ENCODE measurements around the gene SBNO2.
A peak's percentile ranks its signal among the peaks of the same experiment; 100 is the strongest.
"Not testable (repeated sequence)": the region's sequence is repeated elsewhere in the genome, so short reads cannot be mapped to it uniquely, and the experiment has no call there.

Gene SBNO2

GRCh38 chr19:1205114-1206099, 31.3 kb upstream of the SBNO2 start, which contains the start of gene STK11:
TSS of gene STK11 (plus strand) at chr19:1205778. CDS start at chr19:1206914, 1,136 bp downstream.
- peak within 1 kb of the TSS; percentile 98 for H3K4me3 ChIP-seq (ENCODE audit: low read depth, low read length)
- H3K9ac ChIP-seq (ENCODE audit: low read length) = peak within 1 kb of the TSS; percentile 91
- H3K36me3 ChIP-seq (ENCODE audit: control insufficient read depth, insufficient read depth, low read length) = peaks cover 7% of the 10 kb centered on the region
- no peaks in the 10 kb centered on the region for H3K9me3 ChIP-seq (ENCODE audit: control insufficient read depth, insufficient read depth, low read depth, low read length)
- peak within 1 kb of the TSS; percentile 85 for H3K27ac ChIP-seq (ENCODE audit: low read depth, low read length)
- H3K4me1 ChIP-seq (ENCODE audit: control insufficient read depth, insufficient read depth, low read length) = peaks cover 13% of the 10 kb centered on the region
- no peaks in the 10 kb centered on the region for H3K27me3 ChIP-seq (ENCODE audit: control insufficient read depth, insufficient read depth, low read length)

- H3K36me3 ChIP-seq (ENCODE audit: control insufficient read depth, insufficient read depth, low read length); H3K9me3 ChIP-seq (ENCODE audit: control insufficient read depth, insufficient read depth, low read depth, low read length); H3K4me3 ChIP-seq (ENCODE audit: low read depth, low read length); H3K4me1 ChIP-seq (ENCODE audit: control insufficient read depth, insufficient read depth, low read length); H3K9ac ChIP-seq (ENCODE audit: low read length); H3K27me3 ChIP-seq (ENCODE audit: control insufficient read depth, insufficient read depth, low read length); H3K27ac ChIP-seq (ENCODE audit: low read depth, low read length): not testable (repeated sequence)
These were observed 26.5 kb upstream of the SBNO2 start for GRCh38 chr19:1200614-1201013.

- Histone ChIP-seq H3K27ac (ENCODE audit: low read depth, low read length) (no peak overlapping the region), H3K4me1 (ENCODE audit: control insufficient read depth, insufficient read depth, low read length) (no peaks in the 10 kb centered on the region), H3K4me3 (ENCODE audit: low read depth, low read length) (no peak overlapping the region), H3K36me3 (ENCODE audit: control insufficient read depth, insufficient read depth, low read length) (no peaks in the 10 kb centered on the region), H3K9ac (ENCODE audit: low read length) (no peak overlapping the region), H3K27me3 (ENCODE audit: control insufficient read depth, insufficient read depth, low read length) (no peaks in the 10 kb centered on the region), H3K9me3 (ENCODE audit: control insufficient read depth, insufficient read depth, low read depth, low read length) (no peaks in the 10 kb centered on the region)
These were observed 25.5 kb upstream of the SBNO2 start for GRCh38 chr19:1199531-1199930.

GRCh38 chr19:1189419-1189818, 15.4 kb upstream of the SBNO2 start:
- Histone ChIP-seq H3K27me3 (ENCODE audit: control insufficient read depth, insufficient read depth, low read length) (no peaks in the 10 kb centered on the region), H3K4me3 (ENCODE audit: low read depth, low read length) (no peak overlapping the region), H3K27ac (ENCODE audit: low read depth, low read length) (no peak overlapping the region; the same call in 1 of the 2 replicates), H3K9me3 (ENCODE audit: control insufficient read depth, insufficient read depth, low read depth, low read length) (no peaks in the 10 kb centered on the region), H3K36me3 (ENCODE audit: control insufficient read depth, insufficient read depth, low read length) (no peaks in the 10 kb centered on the region), H3K4me1 (ENCODE audit: control insufficient read depth, insufficient read depth, low read length) (peaks cover 3% of the 10 kb centered on the region; the same call in 1 of the 2 replicates), H3K9ac (ENCODE audit: low read length) (peak overlapping the region; percentile 18)

GRCh38 chr19:1183543-1184172, 9.6 kb upstream of the SBNO2 start:
- peaks cover 21% of the 10 kb centered on the region for H3K4me1 ChIP-seq (ENCODE audit: control insufficient read depth, insufficient read depth, low read length)
- H3K9ac ChIP-seq (ENCODE audit: low read length) = peak overlapping the region; percentile 3
- H3K27me3 ChIP-seq (ENCODE audit: control insufficient read depth, insufficient read depth, low read length) = no peaks in the 10 kb centered on the region
- no peak overlapping the region for H3K4me3 ChIP-seq (ENCODE audit: low read depth, low read length)
- no peaks in the 10 kb centered on the region for H3K36me3 ChIP-seq (ENCODE audit: control insufficient read depth, insufficient read depth, low read length)
- H3K27ac ChIP-seq (ENCODE audit: low read depth, low read length) = peak overlapping the region; percentile 55; the same call in 1 of the 2 replicates
- H3K9me3 ChIP-seq (ENCODE audit: control insufficient read depth, insufficient read depth, low read depth, low read length) = no peaks in the 10 kb centered on the region

GRCh38 chr19:1182727-1183126, 8.7 kb upstream of the SBNO2 start:
- Histone ChIP-seq H3K4me3 (ENCODE audit: low read depth, low read length) (no peak overlapping the region), H3K27me3 (ENCODE audit: control insufficient read depth, insufficient read depth, low read length) (no peaks in the 10 kb centered on the region), H3K36me3 (ENCODE audit: control insufficient read depth, insufficient read depth, low read length) (no peaks in the 10 kb centered on the region), H3K9me3 (ENCODE audit: control insufficient read depth, insufficient read depth, low read depth, low read length) (no peaks in the 10 kb centered on the region), H3K9ac (ENCODE audit: low read length) (no peak overlapping the region), H3K4me1 (ENCODE audit: control insufficient read depth, insufficient read depth, low read length) (peaks cover 21% of the 10 kb centered on the region), H3K27ac (ENCODE audit: low read depth, low read length) (no peak overlapping the region)

- Histone ChIP-seq H3K9ac (ENCODE audit: low read length) (peak overlapping the region; percentile 12), H3K4me1 (ENCODE audit: control insufficient read depth, insufficient read depth, low read length) (peaks cover 21% of the 10 kb centered on the region), H3K9me3 (ENCODE audit: control insufficient read depth, insufficient read depth, low read depth, low read length) (no peaks in the 10 kb centered on the region), H3K4me3 (ENCODE audit: low read depth, low read length) (no peak overlapping the region), H3K27ac (ENCODE audit: low read depth, low read length) (no peak overlapping the region), H3K36me3 (ENCODE audit: control insufficient read depth, insufficient read depth, low read length) (no peaks in the 10 kb centered on the region), H3K27me3 (ENCODE audit: control insufficient read depth, insufficient read depth, low read length) (no peaks in the 10 kb centered on the region)
These were observed 8.0 kb upstream of the SBNO2 start for GRCh38 chr19:1182068-1182467.

- no peak overlapping the region for H3K27ac ChIP-seq (ENCODE audit: low read depth, low read length)
- no peak overlapping the region for H3K4me3 ChIP-seq (ENCODE audit: low read depth, low read length)
- H3K9me3 ChIP-seq (ENCODE audit: control insufficient read depth, insufficient read depth, low read depth, low read length) = no peaks in the 10 kb centered on the region
- H3K4me1 ChIP-seq (ENCODE audit: control insufficient read depth, insufficient read depth, low read length) = peaks cover 21% of the 10 kb centered on the region
- H3K27me3 ChIP-seq (ENCODE audit: control insufficient read depth, insufficient read depth, low read length) = no peaks in the 10 kb centered on the region
- no peaks in the 10 kb centered on the region for H3K36me3 ChIP-seq (ENCODE audit: control insufficient read depth, insufficient read depth, low read length)
- peak overlapping the region; percentile 12 for H3K9ac ChIP-seq (ENCODE audit: low read length)
These were observed 7.5 kb upstream of the SBNO2 start for GRCh38 chr19:1181606-1182005.

- no peak overlapping the region for H3K27ac ChIP-seq (ENCODE audit: low read depth, low read length)
- H3K27me3 ChIP-seq (ENCODE audit: control insufficient read depth, insufficient read depth, low read length) = no peaks in the 10 kb centered on the region
- H3K9me3 ChIP-seq (ENCODE audit: control insufficient read depth, insufficient read depth, low read depth, low read length) = no peaks in the 10 kb centered on the region
- H3K4me3 ChIP-seq (ENCODE audit: low read depth, low read length) = no peak overlapping the region
- no peaks in the 10 kb centered on the region for H3K36me3 ChIP-seq (ENCODE audit: control insufficient read depth, insufficient read depth, low read length)
- peak overlapping the region; percentile 29 for H3K9ac ChIP-seq (ENCODE audit: low read length)
- peaks cover 15% of the 10 kb centered on the region for H3K4me1 ChIP-seq (ENCODE audit: control insufficient read depth, insufficient read depth, low read length)
These were observed 3.5 kb upstream of the SBNO2 start for GRCh38 chr19:1177322-1178114.

- H3K9ac ChIP-seq (ENCODE audit: low read length) = peak overlapping the region; percentile 75
- no peaks in the 10 kb centered on the region for H3K9me3 ChIP-seq (ENCODE audit: control insufficient read depth, insufficient read depth, low read depth, low read length)
- H3K4me1 ChIP-seq (ENCODE audit: control insufficient read depth, insufficient read depth, low read length) = peaks cover 42% of the 10 kb centered on the region
- H3K27ac ChIP-seq (ENCODE audit: low read depth, low read length) = peak overlapping the region; percentile 42; the same call in 1 of the 2 replicates
- H3K4me3 ChIP-seq (ENCODE audit: low read depth, low read length) = peak overlapping the region; percentile 93
- H3K27me3 ChIP-seq (ENCODE audit: control insufficient read depth, insufficient read depth, low read length) = no peaks in the 10 kb centered on the region
- no peaks in the 10 kb centered on the region for H3K36me3 ChIP-seq (ENCODE audit: control insufficient read depth, insufficient read depth, low read length)
These were observed 766 bp downstream of the SBNO2 start for GRCh38 chr19:1173159-1173844.

All from HUES6 (cell line).